Panc1 (cell line): ENCODE results near the gene AURKAIP1. TPM values are rescaled to one million over a fixed set of nuclear protein-coding genes. Genes with fewer than 3 reads are reported as not detected.

Source experiments
- ATAC-seq: fragments of 200-7000 bp; cut with Tn5 transposase; 2 replicates; pipeline ENCODE4 v1.9.1; 2020; ENCODE audit warnings: mild to moderate bottlenecking, moderate library complexity
- BruUV-seq: library from RNA; stranded (reverse); fragments of 400-500 nt; replicated peaks from 2 replicates; lab custom pipeline; 2021; lab: Mats Ljungman, UMichigan
- CTCF ChIA-PET: fragments of 300-600 bp; sonication (Branson Sonifier 250); formaldehyde crosslinking; loops from one replicate; lab custom pipeline; 2022; ENCODE audit warnings: antibody characterized with exemption; lab: Charles Lee
- POLR2A ChIA-PET: fragments of 300-600 bp; sonication (Branson Sonifier 250); formaldehyde crosslinking; loops from one replicate; lab custom pipeline; 2022; ENCODE audit warnings: antibody characterized with exemption; lab: Charles Lee
- DNase-seq: peaks from one replicate; pipeline ENCODE4 v3.0.0-alpha.2; 2010; ENCODE audit warnings: low read depth, low spot score
- H3K27ac ChIP-seq: 2 replicates; pipeline ENCODE4 v1.5.1; 2011; ENCODE audit warnings: mild to moderate bottlenecking, low read length, inconsistent platforms
- H3K27me3 ChIP-seq: fragments of 200-500 bp; sonication (Bioruptor generic); 2 replicates; pipeline ENCODE4 v1.6.0; 2014; ENCODE audit warnings: low read length, inconsistent platforms; ENCODE audit not compliant: control insufficient read depth, insufficient read depth
- H3K36me3 ChIP-seq: fragments of 200-500 bp; sonication (Bioruptor generic); 2 replicates; pipeline ENCODE4 v1.5.1; 2014; ENCODE audit warnings: inconsistent platforms, mild to moderate bottlenecking, low read length, moderate library complexity; ENCODE audit not compliant: control insufficient read depth, insufficient read depth
- H3K4me1 ChIP-seq: 2 replicates; pipeline ENCODE4 v1.5.1; 2011; ENCODE audit warnings: inconsistent platforms, mild to moderate bottlenecking, low read length, moderate library complexity; ENCODE audit not compliant: control insufficient read depth, insufficient read depth
- H3K4me3 ChIP-seq, 2 experiments: 2 replicates each; pipeline ENCODE4 v1.5.1; 2011 to 2012; ENCODE audit warnings: low read depth in 2 of 2, low read length in 2 of 2, mild to moderate bottlenecking in 2 of 2, inconsistent platforms in 1 of 2, moderate library complexity in 1 of 2
- H3K9me3 ChIP-seq: fragments of 200-500 bp; sonication (Bioruptor generic); 2 replicates; pipeline ENCODE4 v1.5.1; 2014; ENCODE audit warnings: low read depth, mild to moderate bottlenecking, inconsistent platforms, low read length, moderate library complexity; ENCODE audit not compliant: control insufficient read depth, insufficient read depth
- CTCF ChIP-seq: fragments of 450-650 bp; IDR thresholded peaks from 2 replicates; pipeline ENCODE4 v1.5.1; 2017; ENCODE audit warnings: mild to moderate bottlenecking
- POLR2AphosphoS5 ChIP-seq: IDR thresholded peaks from 2 replicates; pipeline ENCODE4 v1.6.1; 2012; ENCODE audit warnings: mild to moderate bottlenecking, low read depth, low read length, moderate library complexity
- REST ChIP-seq, 2 experiments: IDR thresholded peaks; 2 replicates each; pipeline ENCODE4 v1.6.1; 2011 to 2012; ENCODE audit warnings: low read depth in 2 of 2, control low read depth in 1 of 2, low read length in 1 of 2, mild to moderate bottlenecking in 1 of 2, moderate library complexity in 1 of 2; ENCODE audit not compliant: insufficient read depth in 1 of 2
- SIN3A ChIP-seq: IDR thresholded peaks from 2 replicates; pipeline ENCODE4 v1.6.1; 2012; ENCODE audit warnings: low read depth, mild to moderate bottlenecking, low read length, moderate library complexity, borderline replicate concordance; ENCODE audit not compliant: insufficient read depth
- TCF7L2 ChIP-seq: IDR thresholded peaks from 2 replicates; pipeline ENCODE4 v1.6.1; 2011; ENCODE audit warnings: mild to moderate bottlenecking, low read depth, low read length, inconsistent platforms
- in situ Hi-C: cut with HindIII; loops from 2 replicates; pipeline ENCODE4 v1.10.0; 2016; ENCODE audit warnings: low sequenced_read_pairs, low pct_unique_long_range_greater_than_20kb
- intact Hi-C: fragments of 100-400 bp; cut with micrococcal nuclease; formaldehyde crosslinking; loops from one replicate; pipeline ENCODE4 v1.10.0; 2022; ENCODE audit not compliant: unreplicated experiment
- total RNA-seq: library from RNA; stranded (reverse); gene quantifications from one replicate; pipeline ENCODE4 v1.2.1, GENCODE V29; 2021; ENCODE audit not compliant: unreplicated experiment

AURKAIP1 gene
- total RNA-seq, 1 experiment from 2014 or later, result 335 TPM

- no peak overlapping the region for H3K4me3 ChIP-seq
- ChIA-PET CTCF (no interaction called here), POLR2A (no interaction called here)
- DNase-seq, result no peak
- TF ChIP-seq SIN3A, result no peak
- TF ChIP-seq REST (IDR thresholded peaks at IDR 0.05; ENCODE audit: insufficient read depth in 1 of 2, low read depth in 2 of 2, low read length in 1 of 2), result peak in 1 of 2 experiments; percentile 13; a peak in 1 of 4 replicates
- no peaks in the 10 kb centered on the region for H3K9me3 ChIP-seq
- H3K27ac ChIP-seq, result no peak overlapping the region
- no peaks in the 10 kb centered on the region for H3K36me3 ChIP-seq
- intact Hi-C loops, result no loop called here
- no TSS peak for BruUV-seq
- no peaks in the 10 kb centered on the region for H3K27me3 ChIP-seq
- peak; percentile 3; the same call in 1 of the 2 replicates for ATAC-seq
- in situ Hi-C loops, result no loop called here
- no peaks in the 10 kb centered on the region for H3K4me1 ChIP-seq
These were observed 42.1 kb downstream of the AURKAIP1 start for GRCh38 chr1:1332774-1333480.

- H3K4me1 ChIP-seq, result no peaks in the 10 kb centered on the region
- intact Hi-C loops, result no loop called here
- no peaks in the 10 kb centered on the region for H3K9me3 ChIP-seq
- no peak overlapping the region for H3K27ac ChIP-seq
- TF ChIP-seq CTCF (no peak), TCF7L2 (no peak), POLR2AphosphoS5 (no peak), SIN3A (no peak), REST (IDR thresholded peaks at IDR 0.05; ENCODE audit: insufficient read depth in 1 of 2, low read depth in 2 of 2, low read length in 1 of 2) (no peak)
- no TSS peak for BruUV-seq
- no peaks in the 10 kb centered on the region for H3K27me3 ChIP-seq
- in situ Hi-C loops, result no loop called here
- ChIA-PET POLR2A (no interaction called here), CTCF (no interaction called here)
- peak; percentile 5; the same call in 1 of the 2 replicates for ATAC-seq
- H3K4me3 ChIP-seq, result no peak overlapping the region
- DNase-seq, result no peak
- H3K36me3 ChIP-seq, result no peaks in the 10 kb centered on the region
These were observed 42.8 kb downstream of the AURKAIP1 start for GRCh38 chr1:1332031-1332755.
